H1 (cell line): ENCODE data around the gene C3AR1.

Experiments
- EP300 ChIP-seq, 2 experiments: IDR thresholded peaks; 1 replicate in 1 of 2; 2 replicates in 1 of 2; pipeline ENCODE4 v1.6.1; 2011 to 2012; ENCODE audit warnings: low read depth in 2 of 2, low read length in 2 of 2, mild to moderate bottlenecking in 2 of 2, borderline replicate concordance in 1 of 2, inconsistent platforms in 1 of 2, moderate library complexity in 1 of 2
- EZH2 ChIP-seq: fragments of 200-600 bp; sonication (generic); IDR thresholded peaks from 2 replicates; pipeline ENCODE4 v1.7.1; 2012; ENCODE audit warnings: low read depth, mild to moderate bottlenecking, moderate library complexity, low read length, inconsistent platforms; ENCODE audit not compliant: severe bottlenecking
- JUN ChIP-seq: IDR thresholded peaks from 2 replicates; pipeline ENCODE4 v1.6.1; 2011; ENCODE audit warnings: low read depth, mild to moderate bottlenecking, improper control_type of control experiment, low read length
- POLR2A ChIP-seq, 2 experiments: IDR thresholded peaks; 1 replicate in 1 of 2; 2 replicates in 1 of 2; pipeline ENCODE4 v1.6.1; 2011; ENCODE audit warnings: low read depth in 2 of 2, low read length in 2 of 2, mild to moderate bottlenecking in 2 of 2; ENCODE audit errors: control extremely low read depth in 1 of 2
- RAD21 ChIP-seq, 2 experiments: IDR thresholded peaks in 1 of 2; conservative IDR thresholded peaks in 1 of 2; 2 replicates each; pipeline ENCODE4 v1.6.1; 2011; ENCODE audit warnings: low read depth in 2 of 2, low read length in 2 of 2, improper control_type of control experiment in 1 of 2, inconsistent platforms in 1 of 2, mild to moderate bottlenecking in 1 of 2, moderate library complexity in 1 of 2
- TAF1 ChIP-seq: IDR thresholded peaks from 2 replicates; pipeline ENCODE4 v1.6.1; 2011; ENCODE audit warnings: mild to moderate bottlenecking, low read depth, low read length
- TF ChIP-seq, protein P1 (sequence below): IDR thresholded peaks from 2 replicates; pipeline ENCODE4 v1.6.1; 2012; ENCODE audit warnings: inconsistent platforms

DNA sequence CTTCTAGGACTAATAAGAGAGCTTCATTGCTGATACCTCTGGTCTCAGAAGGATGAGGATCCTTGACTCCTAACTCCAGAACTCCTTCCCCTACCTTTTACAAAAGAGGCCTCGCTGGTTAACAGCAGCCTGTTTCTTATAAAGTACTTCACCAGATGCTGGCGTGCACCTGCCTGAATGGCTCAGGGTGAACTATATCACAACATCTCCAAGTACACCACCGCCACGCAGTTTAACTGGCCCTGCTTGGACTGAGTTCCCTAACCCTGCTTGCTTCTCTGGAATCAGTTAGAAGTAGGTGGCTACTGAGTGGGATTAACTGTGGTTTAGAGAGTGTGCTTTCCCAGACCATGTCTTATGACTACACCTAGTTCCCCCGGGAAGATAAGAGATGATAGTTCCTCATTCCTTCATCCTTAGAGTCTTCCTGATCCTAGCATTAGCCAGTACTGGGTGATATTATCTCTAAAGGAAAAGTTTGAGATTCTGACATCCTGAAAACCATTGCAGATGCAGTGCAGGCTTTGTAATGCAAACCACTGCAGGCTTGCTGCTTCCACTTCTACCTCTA lies 30.6 kb downstream of the C3AR1 start:
- TF ChIP-seq POLR2A (IDR thresholded peaks at IDR 0.05; ENCODE audit: control extremely low read depth in 1 of 2, low read depth in 2 of 2, low read length in 2 of 2) = no peak
- TF ChIP-seq TAF1 = no peak
- TF ChIP-seq EP300 (IDR thresholded peaks at IDR 0.05; ENCODE audit: borderline replicate concordance in 1 of 2, low read depth in 2 of 2, low read length in 2 of 2) = no peak
- TF ChIP-seq RAD21 (IDR thresholded peaks at IDR 0.05 in 1 of 2, conservative IDR thresholded peaks at IDR 0.05 in 1 of 2; ENCODE audit: low read depth in 2 of 2, low read length in 2 of 2) = no peak
- no peak for TF ChIP-seq JUN
- TF ChIP-seq EZH2 = no peak
- TF ChIP-seq, protein P1, sequence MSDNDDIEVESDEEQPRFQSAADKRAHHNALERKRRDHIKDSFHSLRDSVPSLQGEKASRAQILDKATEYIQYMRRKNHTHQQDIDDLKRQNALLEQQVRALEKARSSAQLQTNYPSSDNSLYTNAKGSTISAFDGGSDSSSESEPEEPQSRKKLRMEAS = no peak
